SK-N-SH (cell line): ENCODE measurements around the gene DLG2. TPM values are rescaled to one million over a fixed set of nuclear protein-coding genes. Genes with fewer than 3 reads are reported as not detected.

ENCODE experiments used
- CTCF ChIA-PET: fragments of 300-600, 350-600 bp; formaldehyde crosslinking; extraction: SDS; loops from one replicate; lab custom pipeline; 2021; lab: Yijun Ruan, JAX
- POLR2A ChIA-PET: fragments of 350-600 bp; sonication (Branson Sonifier 250); formaldehyde crosslinking; extraction: SDS; loops from one replicate; lab custom pipeline; 2020; ENCODE audit warnings: antibody characterized with exemption, inconsistent platforms; lab: Yijun Ruan, JAX
- DNase-seq: peaks from one replicate; pipeline ENCODE4 v3.0.0; 2012
- H2AFZ ChIP-seq: fragments of 200-600 bp; sonication (generic); 2 replicates; pipeline ENCODE4 v1.8.1; 2016; ENCODE audit warnings: antibody characterized with exemption, mild to moderate bottlenecking, low read depth
- H3F3A ChIP-seq: fragments of 200-600 bp; sonication (generic); replicated peaks from 2 replicates; pipeline ENCODE3; 2016; ENCODE audit warnings: antibody characterized with exemption, mild to moderate bottlenecking; ENCODE audit not compliant: insufficient read depth
- H3K27ac ChIP-seq, 2 experiments: fragments of 200-500 bp in 1 of 2; fragments of 200-600 bp in 1 of 2; sonication (Bioruptor generic) in 1 of 2; sonication (generic), shearing (Covaris generic) in 1 of 2; 2 replicates each; pipeline versions ENCODE4 v1.5.1 to v1.6.1; 2014 to 2016; ENCODE audit warnings: low read depth in 2 of 2, inconsistent platforms in 1 of 2, low read length in 1 of 2, mild to moderate bottlenecking in 1 of 2, mixed read lengths in 1 of 2
- H3K27me3 ChIP-seq: fragments of 200-600 bp; sonication (generic), shearing (Covaris generic); 2 replicates; pipeline ENCODE4 v1.6.1; 2016; ENCODE audit warnings: mixed run types; ENCODE audit not compliant: insufficient read depth
- H3K36me3 ChIP-seq, 2 experiments: fragments of 200-500 bp in 1 of 2; fragments of 200-600 bp in 1 of 2; sonication (Bioruptor generic) in 1 of 2; sonication (generic) in 1 of 2; replicated peaks in 1 of 2; 2 replicates each; pipeline versions ENCODE3 to v1.5.1; 2014 to 2016; ENCODE audit warnings: low read length in 1 of 2, mild to moderate bottlenecking in 1 of 2; ENCODE audit not compliant: insufficient read depth in 2 of 2, control insufficient read depth in 1 of 2
- H3K4me1 ChIP-seq, 2 experiments: fragments of 200-500 bp in 1 of 2; fragments of 200-600 bp in 1 of 2; sonication (Bioruptor generic) in 1 of 2; sonication (generic), shearing (Covaris generic) in 1 of 2; 2 replicates each; pipeline versions ENCODE4 v1.5.1 to v1.6.1; 2014 to 2016; ENCODE audit warnings: low read depth in 1 of 2, low read length in 1 of 2, mixed run types in 1 of 2; ENCODE audit not compliant: insufficient read depth in 2 of 2, control insufficient read depth in 1 of 2
- H3K4me2 ChIP-seq: fragments of 200-600 bp; sonication (generic), shearing (Covaris generic); 2 replicates; pipeline ENCODE4 v1.6.1; 2017; ENCODE audit warnings: mixed run types
- H3K4me3 ChIP-seq, 2 experiments: fragments of 200-500 bp in 1 of 2; fragments of 200-600 bp in 1 of 2; sonication (Bioruptor generic) in 1 of 2; sonication (generic), shearing (Covaris generic) in 1 of 2; 2 replicates each; pipeline versions ENCODE4 v1.5.1 to v1.8.1; 2014 to 2016; ENCODE audit warnings: low read depth in 2 of 2, inconsistent platforms in 1 of 2, low read length in 1 of 2, mild to moderate bottlenecking in 1 of 2, mixed read lengths in 1 of 2, moderate library complexity in 1 of 2
- H3K79me2 ChIP-seq: fragments of 200-600 bp; sonication (generic); 2 replicates; pipeline ENCODE4 v1.8.1; 2017; ENCODE audit warnings: mild to moderate bottlenecking; ENCODE audit not compliant: insufficient read depth
- H3K9ac ChIP-seq: fragments of 200-600 bp; sonication (generic); 2 replicates; pipeline ENCODE4 v1.6.1; 2017; ENCODE audit warnings: mixed run types
- H3K9me2 ChIP-seq: fragments of 200-600 bp; sonication (generic); 2 replicates; pipeline ENCODE4 v1.6.1; 2017; ENCODE audit warnings: mixed run types
- H3K9me3 ChIP-seq: fragments of 200-600 bp; sonication (generic); 2 replicates; pipeline ENCODE4 v1.6.1; 2017; ENCODE audit warnings: mixed run types, mild to moderate bottlenecking, moderate library complexity
- H4K20me1 ChIP-seq: fragments of 200-600 bp; sonication (generic); 2 replicates; pipeline ENCODE4 v1.6.1; 2017; ENCODE audit warnings: mild to moderate bottlenecking, mixed run types; ENCODE audit not compliant: insufficient read depth
- CHD2 ChIP-seq: fragments of 150-350 bp; IDR thresholded peaks from 2 replicates; pipeline ENCODE4 v1.6.1; 2018; ENCODE audit warnings: low read length; ENCODE audit not compliant: partially characterized antibody
- CTCF ChIP-seq: fragments of 200-600 bp; sonication (generic); IDR thresholded peaks from 2 replicates; pipeline ENCODE4 v1.6.1; 2017; ENCODE audit warnings: antibody characterized with exemption, mild to moderate bottlenecking, moderate library complexity
- EZH2phosphoT487 ChIP-seq: fragments of 200-600 bp; sonication (generic); IDR thresholded peaks from 2 replicates; pipeline ENCODE4 v1.6.1; 2017; ENCODE audit warnings: low read depth, mixed run types, mild to moderate bottlenecking, antibody characterized with exemption, moderate library complexity, borderline replicate concordance
- FOXM1 ChIP-seq: IDR thresholded peaks from 2 replicates; pipeline ENCODE4 v1.4.0; 2012; ENCODE audit warnings: low read depth, mild to moderate bottlenecking
- IRF3 ChIP-seq: fragments of 150-350 bp; IDR thresholded peaks from 2 replicates; pipeline ENCODE4 v1.6.1; 2016; ENCODE audit warnings: mild to moderate bottlenecking, low read depth, low read length
- JUND ChIP-seq: IDR thresholded peaks from 2 replicates; pipeline ENCODE4 v1.4.0; 2012
- MAX ChIP-seq: IDR thresholded peaks from 2 replicates; pipeline ENCODE4 v1.4.0; 2012; ENCODE audit warnings: low read depth
- MEF2A ChIP-seq: IDR thresholded peaks from 2 replicates; pipeline ENCODE4 v1.4.0; 2012; ENCODE audit warnings: low read depth, borderline replicate concordance
- NFIC ChIP-seq: IDR thresholded peaks from 2 replicates; pipeline ENCODE4 v1.4.0; 2012; ENCODE audit warnings: borderline replicate concordance
- NRF1 ChIP-seq: IDR thresholded peaks from 2 replicates; pipeline ENCODE4 v1.6.1; 2012; ENCODE audit warnings: low read depth, mild to moderate bottlenecking, low read length
- POLR2AphosphoS5 ChIP-seq: IDR thresholded peaks from 2 replicates; pipeline ENCODE4 v1.6.1; 2012; ENCODE audit warnings: low read depth, low read length
- RAD21 ChIP-seq: IDR thresholded peaks from 2 replicates; pipeline ENCODE4 v1.6.1; 2012; ENCODE audit warnings: mild to moderate bottlenecking, low read length
- RCOR1 ChIP-seq: fragments of 150-350 bp; IDR thresholded peaks from 2 replicates; pipeline ENCODE4 v1.6.1; 2017; ENCODE audit warnings: antibody characterized with exemption, low read length
- REST ChIP-seq: IDR thresholded peaks from 2 replicates; pipeline ENCODE4 v1.6.1; 2012; ENCODE audit warnings: mild to moderate bottlenecking, low read depth, low read length, moderate library complexity
- RFX5 ChIP-seq: IDR thresholded peaks from 2 replicates; pipeline ENCODE4 v1.6.1; 2012; ENCODE audit warnings: mild to moderate bottlenecking, improper control_type of control experiment, low read length
- SIN3A ChIP-seq: IDR thresholded peaks from 2 replicates; pipeline ENCODE4 v1.6.1; 2012; ENCODE audit warnings: low read depth, mild to moderate bottlenecking, low read length, moderate library complexity, borderline replicate concordance
- SMC3 ChIP-seq: IDR thresholded peaks from 2 replicates; pipeline ENCODE4 v1.6.1; 2012; ENCODE audit warnings: low read depth, low read length, improper control_type of control experiment
- TEAD4 ChIP-seq: IDR thresholded peaks from 2 replicates; pipeline ENCODE4 v1.4.0; 2012; ENCODE audit warnings: mild to moderate bottlenecking, borderline replicate concordance; ENCODE audit not compliant: insufficient read depth
- USF1 ChIP-seq: IDR thresholded peaks from 2 replicates; pipeline ENCODE4 v1.4.0; 2012; ENCODE audit warnings: low read depth, borderline replicate concordance
- WGBS: methylation state at CpG from one replicate; pipeline ENCODE4 v1.1.6; 2017; ENCODE audit warnings: low lambda C conversion rate; 5-methylcytosine and 5-hydroxymethylcytosine counted together
- polyA plus RNA-seq, 3 experiments: library from polyadenylated mRNA; depleted of rRNA; stranded (reverse); fragments of >200 nt; gene quantifications; 2 replicates each; pipeline ENCODE4 v1.2.3, GENCODE V29; 2012

DLG2 gene
- polyA plus RNA-seq, 1 of the 3 experiments (the other 2 are of a cell fraction) = 0.21 TPM

GRCh38 chr11:84799112-84799511 lies 828.0 kb downstream of the DLG2 start (continued):
- TF ChIP-seq CTCF (no peak), SIN3A (no peak), USF1 (no peak)

GRCh38 chr11:84795698-84796097 lies 831.4 kb downstream of the DLG2 start:
- Histone ChIP-seq H3K79me2 (no peaks in the 10 kb centered on the region), H3K9me3 (no peaks in the 10 kb centered on the region), H4K20me1 (no peaks in the 10 kb centered on the region), H3F3A (no peaks in the 10 kb centered on the region), H3K4me1 (no peaks in the 10 kb centered on the region), H3K27me3 (no peaks in the 10 kb centered on the region), H3K4me2 (no peak overlapping the region), H3K36me3 (no peaks in the 10 kb centered on the region), H3K9ac (no peak overlapping the region), H3K4me3 (no peak overlapping the region), H2AFZ (no peak overlapping the region), H3K27ac (no peak overlapping the region), H3K9me2 (no peaks in the 10 kb centered on the region)
- DNase-seq = no peak
- CTCF ChIA-PET = no interaction called here
- POLR2A ChIA-PET = no interaction called here
- 41% methylated on average over 3 of the region's 8 CpGs for WGBS
- TF ChIP-seq TEAD4 = no peak
- TF ChIP-seq RFX5 = no peak
- TF ChIP-seq IRF3 = no peak
- no peak for TF ChIP-seq POLR2AphosphoS5
- TF ChIP-seq SMC3 = no peak
- no peak for TF ChIP-seq CTCF
- TF ChIP-seq MEF2A = no peak
- TF ChIP-seq MAX = no peak
- TF ChIP-seq NRF1 = no peak
- no peak for TF ChIP-seq USF1
- no peak for TF ChIP-seq NFIC
- TF ChIP-seq FOXM1 = no peak
- no peak for TF ChIP-seq REST
- TF ChIP-seq JUND = no peak
- TF ChIP-seq EZH2phosphoT487 = no peak
- TF ChIP-seq RCOR1 = no peak
- no peak for TF ChIP-seq RAD21
- no peak for TF ChIP-seq CHD2
